HCT116 (cell line): ENCODE data around the gene TMBIM6. TPM values are rescaled to one million over a fixed set of nuclear protein-coding genes. Genes with fewer than 3 reads are reported as not detected.

ENCODE experiments used
- ATAC-seq: fragments of 200-7000 bp; cut with Tn5 transposase; 2 replicates; pipeline ENCODE4 v1.9.1; 2020; ENCODE audit warnings: mild to moderate bottlenecking, moderate library complexity
- BruUV-seq: library from RNA; stranded (reverse); fragments of 400-500 nt; replicated peaks from 2 replicates; lab custom pipeline; 2021; lab: Mats Ljungman, UMichigan
- CTCF ChIA-PET: fragments of 300-600 bp; sonication (Branson Sonifier 250); formaldehyde crosslinking; loops from one replicate; lab custom pipeline; 2021; ENCODE audit warnings: antibody characterized with exemption; lab: Charles Lee
- POLR2A ChIA-PET: fragments of 300-600, 350-600 bp; sonication (Branson Sonifier 250); formaldehyde crosslinking; loops from one replicate; lab custom pipeline; 2021; ENCODE audit warnings: antibody characterized with exemption; lab: Charles Lee
- RAD21 ChIA-PET, 2 experiments: fragments of 300-600 bp; sonication (Branson Sonifier 250); formaldehyde crosslinking; loops; one replicate each; lab custom pipeline; 2023; ENCODE audit warnings: low total read pairs in 2 of 2; ENCODE audit not compliant: uncharacterized antibody in 2 of 2, unreplicated experiment in 2 of 2, low non-redundant PET in 1 of 2; lab: Charles Lee
- DNase-seq: peaks from one replicate; pipeline ENCODE4 v3.0.0-alpha.2; 2010; ENCODE audit warnings: low read depth, low spot score
- H2AFZ ChIP-seq: fragments of 200-600 bp; shearing (Covaris generic), sonication (generic); 2 replicates; pipeline ENCODE4 v1.6.1; 2017; ENCODE audit warnings: low read depth, mixed run types, mixed read lengths, antibody characterized with exemption, low read length; ENCODE audit not compliant: poor library complexity, severe bottlenecking
- H3K27ac ChIP-seq: 2 replicates; pipeline ENCODE4 v1.5.1; 2012; ENCODE audit warnings: low read depth, low read length
- H3K27me3 ChIP-seq: fragments of 200-600 bp; sonication (generic); 2 replicates; pipeline ENCODE4 v1.6.1; 2016; ENCODE audit warnings: mixed run types, low read length, mixed read lengths; ENCODE audit not compliant: insufficient read depth
- H3K36me3 ChIP-seq, 2 experiments: fragments of 200-500 bp in 1 of 2; fragments of 200-600 bp in 1 of 2; sonication (Bioruptor generic) in 1 of 2; sonication (generic) in 1 of 2; 2 replicates each; pipeline versions ENCODE4 v1.5.1 to v1.6.1; 2014 to 2016; ENCODE audit warnings: low read length in 2 of 2, inconsistent platforms in 1 of 2, mixed read lengths in 1 of 2, mixed run types in 1 of 2; ENCODE audit not compliant: insufficient read depth in 2 of 2, control insufficient read depth in 1 of 2
- H3K4me1 ChIP-seq, 2 experiments: fragments of 200-600 bp in 1 of 2; sonication (generic) in 1 of 2; 2 replicates each; pipeline versions ENCODE4 v1.5.1 to v1.6.1; 2012 to 2017; ENCODE audit warnings: low read length in 2 of 2, inconsistent platforms in 1 of 2, mild to moderate bottlenecking in 1 of 2, mixed read lengths in 1 of 2, mixed run types in 1 of 2, moderate library complexity in 1 of 2; ENCODE audit not compliant: insufficient read depth in 2 of 2, control insufficient read depth in 1 of 2
- H3K4me2 ChIP-seq: fragments of 200-600 bp; sonication (generic); 2 replicates; pipeline ENCODE4 v1.6.1; 2017; ENCODE audit warnings: mixed run types, low read length, mixed read lengths
- H3K4me3 ChIP-seq, 2 experiments: fragments of 200-600 bp in 1 of 2; sonication (generic) in 1 of 2; replicated peaks in 1 of 2; 2 replicates each; pipeline ENCODE4 v1.5.1; 2011 to 2016; ENCODE audit warnings: low read length in 2 of 2, control low read depth in 1 of 2, low read depth in 1 of 2, mild to moderate bottlenecking in 1 of 2, mixed read lengths in 1 of 2, mixed run types in 1 of 2
- H3K79me2 ChIP-seq: fragments of 200-600 bp; sonication (generic); 2 replicates; pipeline ENCODE4 v1.6.1; 2017; ENCODE audit warnings: mild to moderate bottlenecking, mixed run types, low read length, moderate library complexity, mixed read lengths; ENCODE audit not compliant: insufficient read depth
- H3K9ac ChIP-seq: fragments of 200-600 bp; sonication (generic); 2 replicates; pipeline ENCODE4 v1.6.1; 2016; ENCODE audit warnings: low read length, mixed read lengths
- H3K9me2 ChIP-seq: fragments of 200-600 bp; sonication (generic), shearing (Covaris generic); 2 replicates; pipeline ENCODE4 v1.6.1; 2017; ENCODE audit warnings: mixed run types, mild to moderate bottlenecking, moderate library complexity; ENCODE audit not compliant: insufficient read depth
- H3K9me3 ChIP-seq, 2 experiments: fragments of 200-500 bp in 1 of 2; fragments of 200-600 bp in 1 of 2; sonication (Bioruptor generic) in 1 of 2; sonication (generic) in 1 of 2; 2 replicates each; pipeline ENCODE4 v1.6.1; 2014 to 2017; ENCODE audit warnings: low read length in 2 of 2, mixed read lengths in 2 of 2, inconsistent platforms in 1 of 2, low read depth in 1 of 2, mild to moderate bottlenecking in 1 of 2, mixed run types in 1 of 2, moderate library complexity in 1 of 2; ENCODE audit not compliant: control insufficient read depth in 1 of 2, insufficient read depth in 1 of 2
- H4K20me1 ChIP-seq: fragments of 200-600 bp; sonication (generic), shearing (Covaris generic); 2 replicates; pipeline ENCODE4 v1.6.1; 2017; ENCODE audit warnings: mixed run types, mild to moderate bottlenecking, moderate library complexity; ENCODE audit not compliant: insufficient read depth
- EGR1 ChIP-seq: IDR thresholded peaks from 2 replicates; pipeline ENCODE4 v1.6.1; 2012; ENCODE audit warnings: low read depth
- ELF1 ChIP-seq: IDR thresholded peaks from 2 replicates; pipeline ENCODE4 v1.6.1; 2012; ENCODE audit warnings: low read depth, borderline replicate concordance
- EZH2 ChIP-seq: fragments of 200-600 bp; sonication (generic); IDR thresholded peaks from 2 replicates; pipeline ENCODE4 v1.6.1; 2017; ENCODE audit warnings: antibody characterized with exemption, mixed run types
- FOSL1 ChIP-seq: IDR thresholded peaks from 2 replicates; pipeline ENCODE4 v1.6.1; 2012; ENCODE audit warnings: low read depth
- POLR2A ChIP-seq: IDR thresholded peaks from 2 replicates; pipeline ENCODE4 v1.7.0; 2011; ENCODE audit warnings: borderline replicate concordance; ENCODE audit not compliant: insufficient read depth, insufficient read length; ENCODE audit errors: extremely low read depth
- SIN3A ChIP-seq: IDR thresholded peaks from 2 replicates; pipeline ENCODE4 v1.6.1; 2012; ENCODE audit warnings: low read depth
- SP1 ChIP-seq: IDR thresholded peaks from 2 replicates; pipeline ENCODE4 v1.6.1; 2012; ENCODE audit warnings: low read depth
- TCF7L2 ChIP-seq: IDR thresholded peaks from 2 replicates; pipeline ENCODE4 v1.7.0; 2011; ENCODE audit warnings: borderline replicate concordance, inconsistent platforms; ENCODE audit not compliant: insufficient read depth, insufficient read length; ENCODE audit errors: extremely low read depth
- YY1 ChIP-seq: IDR thresholded peaks from 2 replicates; pipeline ENCODE4 v1.6.1; 2011; ENCODE audit warnings: low read length, low read depth, moderate library complexity, mild to moderate bottlenecking; ENCODE audit not compliant: insufficient replicate concordance; ENCODE audit errors: extremely low read depth
- ZNF274 ChIP-seq: fragments of 200-500 bp; sonication (Bioruptor generic); IDR thresholded peaks from 2 replicates; pipeline ENCODE4 v1.6.1; 2014; ENCODE audit warnings: mild to moderate bottlenecking, low read depth, low read length, inconsistent platforms
- intact Hi-C: fragments of 100-400 bp; cut with micrococcal nuclease; formaldehyde crosslinking; loops from 2 replicates; pipeline ENCODE4 v1.10.0; 2022
- total RNA-seq: library from RNA; stranded (reverse); gene quantifications from one replicate; pipeline ENCODE4 v1.2.1, GENCODE V29; 2021; ENCODE audit not compliant: unreplicated experiment
- TF ChIP-seq, protein P1 (sequence below): IDR thresholded peaks from 2 replicates; pipeline ENCODE4 v1.6.1; 2012; ENCODE audit warnings: low read depth
- TF ChIP-seq, protein P2 (sequence below), 3 experiments: fragments of 200-600 bp in 1 of 3; sonication (generic) in 1 of 3; IDR thresholded peaks in 2 of 3; conservative IDR thresholded peaks in 1 of 3; 2 replicates each; pipeline ENCODE4 v1.5.1; 2012 to 2017; ENCODE audit warnings: low read depth in 2 of 3, low read length in 2 of 3, antibody characterized with exemption in 1 of 3, borderline replicate concordance in 1 of 3, control low read depth in 1 of 3, mild to moderate bottlenecking in 1 of 3, mixed read lengths in 1 of 3, mixed run types in 1 of 3, moderate library complexity in 1 of 3; ENCODE audit not compliant: insufficient read depth in 1 of 3
- TF ChIP-seq, protein P3 (sequence below): IDR thresholded peaks from 2 replicates; pipeline ENCODE4 v1.6.1; 2012

Gene TMBIM6
- total RNA-seq, 1 experiment from 2014 or later, result 510 TPM

DNA sequence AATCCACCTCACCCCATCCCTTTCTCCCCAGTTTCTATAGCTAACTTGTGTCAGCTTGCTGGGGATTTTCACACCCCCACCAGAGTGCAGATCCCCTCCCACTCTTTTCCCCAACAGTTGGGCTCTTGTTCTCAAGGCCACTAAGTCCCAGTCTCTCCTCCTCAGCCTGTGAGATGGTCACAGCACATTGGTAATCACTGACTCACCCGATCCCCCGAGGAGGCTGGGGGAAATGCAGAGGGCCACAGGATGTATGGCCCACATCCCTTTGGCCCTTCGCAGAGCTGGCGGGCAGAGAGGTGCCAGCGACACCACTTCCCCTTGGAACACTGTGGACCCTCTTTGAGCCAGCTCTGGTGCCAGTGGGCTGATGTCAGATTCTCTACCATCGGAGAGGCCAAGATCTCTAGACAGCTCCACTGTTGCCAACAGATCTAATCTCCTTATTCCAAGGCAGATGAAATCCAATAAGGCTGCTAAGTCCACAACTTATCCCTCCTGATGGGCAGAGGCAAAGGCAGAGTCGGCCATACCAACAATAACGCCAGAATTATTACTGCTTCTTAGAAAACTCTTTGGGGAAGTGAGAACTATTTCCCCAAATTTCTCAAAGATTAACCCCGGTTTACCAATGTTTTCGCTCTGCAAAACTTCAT is 35.8 kb upstream of the TMBIM6 start:
- H3K27me3 ChIP-seq, result peaks cover 16% of the 10 kb centered on the region; the same call in 1 of the 2 replicates
- no peaks in the 10 kb centered on the region for H4K20me1 ChIP-seq
- H3K27ac ChIP-seq, result no peak overlapping the region
- no peak overlapping the region for H2AFZ ChIP-seq
- H3K4me2 ChIP-seq, result peak overlapping the region; percentile 81
- DNase-seq (no peak), ATAC-seq (no peak)
- no peaks in the 10 kb centered on the region for H3K9me3 ChIP-seq
- H3K79me2 ChIP-seq, result no peaks in the 10 kb centered on the region
- no peak overlapping the region for H3K4me3 ChIP-seq
- ChIA-PET RAD21 (no interaction called here), CTCF (interaction anchor here (1.4 kb wide), 1 partner anchor 36 kb away, joined by 4 read pairs; the partner anchor contains the start of gene TMBIM6), POLR2A (interaction anchor here (1.0 kb wide), 1 partner anchor 36 kb away, joined by 5 read pairs; the partner anchor contains the start of gene TMBIM6)
- TF ChIP-seq ZNF274, result no peak
- TF ChIP-seq, protein P1, sequence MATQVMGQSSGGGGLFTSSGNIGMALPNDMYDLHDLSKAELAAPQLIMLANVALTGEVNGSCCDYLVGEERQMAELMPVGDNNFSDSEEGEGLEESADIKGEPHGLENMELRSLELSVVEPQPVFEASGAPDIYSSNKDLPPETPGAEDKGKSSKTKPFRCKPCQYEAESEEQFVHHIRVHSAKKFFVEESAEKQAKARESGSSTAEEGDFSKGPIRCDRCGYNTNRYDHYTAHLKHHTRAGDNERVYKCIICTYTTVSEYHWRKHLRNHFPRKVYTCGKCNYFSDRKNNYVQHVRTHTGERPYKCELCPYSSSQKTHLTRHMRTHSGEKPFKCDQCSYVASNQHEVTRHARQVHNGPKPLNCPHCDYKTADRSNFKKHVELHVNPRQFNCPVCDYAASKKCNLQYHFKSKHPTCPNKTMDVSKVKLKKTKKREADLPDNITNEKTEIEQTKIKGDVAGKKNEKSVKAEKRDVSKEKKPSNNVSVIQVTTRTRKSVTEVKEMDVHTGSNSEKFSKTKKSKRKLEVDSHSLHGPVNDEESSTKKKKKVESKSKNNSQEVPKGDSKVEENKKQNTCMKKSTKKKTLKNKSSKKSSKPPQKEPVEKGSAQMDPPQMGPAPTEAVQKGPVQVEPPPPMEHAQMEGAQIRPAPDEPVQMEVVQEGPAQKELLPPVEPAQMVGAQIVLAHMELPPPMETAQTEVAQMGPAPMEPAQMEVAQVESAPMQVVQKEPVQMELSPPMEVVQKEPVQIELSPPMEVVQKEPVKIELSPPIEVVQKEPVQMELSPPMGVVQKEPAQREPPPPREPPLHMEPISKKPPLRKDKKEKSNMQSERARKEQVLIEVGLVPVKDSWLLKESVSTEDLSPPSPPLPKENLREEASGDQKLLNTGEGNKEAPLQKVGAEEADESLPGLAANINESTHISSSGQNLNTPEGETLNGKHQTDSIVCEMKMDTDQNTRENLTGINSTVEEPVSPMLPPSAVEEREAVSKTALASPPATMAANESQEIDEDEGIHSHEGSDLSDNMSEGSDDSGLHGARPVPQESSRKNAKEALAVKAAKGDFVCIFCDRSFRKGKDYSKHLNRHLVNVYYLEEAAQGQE, result no peak
- no peak for TF ChIP-seq TCF7L2
- no peak for TF ChIP-seq YY1
- TF ChIP-seq, protein P2, sequence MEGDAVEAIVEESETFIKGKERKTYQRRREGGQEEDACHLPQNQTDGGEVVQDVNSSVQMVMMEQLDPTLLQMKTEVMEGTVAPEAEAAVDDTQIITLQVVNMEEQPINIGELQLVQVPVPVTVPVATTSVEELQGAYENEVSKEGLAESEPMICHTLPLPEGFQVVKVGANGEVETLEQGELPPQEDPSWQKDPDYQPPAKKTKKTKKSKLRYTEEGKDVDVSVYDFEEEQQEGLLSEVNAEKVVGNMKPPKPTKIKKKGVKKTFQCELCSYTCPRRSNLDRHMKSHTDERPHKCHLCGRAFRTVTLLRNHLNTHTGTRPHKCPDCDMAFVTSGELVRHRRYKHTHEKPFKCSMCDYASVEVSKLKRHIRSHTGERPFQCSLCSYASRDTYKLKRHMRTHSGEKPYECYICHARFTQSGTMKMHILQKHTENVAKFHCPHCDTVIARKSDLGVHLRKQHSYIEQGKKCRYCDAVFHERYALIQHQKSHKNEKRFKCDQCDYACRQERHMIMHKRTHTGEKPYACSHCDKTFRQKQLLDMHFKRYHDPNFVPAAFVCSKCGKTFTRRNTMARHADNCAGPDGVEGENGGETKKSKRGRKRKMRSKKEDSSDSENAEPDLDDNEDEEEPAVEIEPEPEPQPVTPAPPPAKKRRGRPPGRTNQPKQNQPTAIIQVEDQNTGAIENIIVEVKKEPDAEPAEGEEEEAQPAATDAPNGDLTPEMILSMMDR (IDR thresholded peaks at IDR 0.05 in 2 of 3, conservative IDR thresholded peaks at IDR 0.05 in 1 of 3; ENCODE audit: borderline replicate concordance in 1 of 3, insufficient read depth in 1 of 3, low read depth in 2 of 3, low read length in 2 of 3), result no peak
- TF ChIP-seq POLR2A, result no peak
- no peak for TF ChIP-seq ELF1
- no peak for TF ChIP-seq EZH2
- TF ChIP-seq EGR1, result no peak
- TF ChIP-seq FOSL1, result no peak
- TF ChIP-seq SIN3A, result no peak
- TF ChIP-seq, protein P3, sequence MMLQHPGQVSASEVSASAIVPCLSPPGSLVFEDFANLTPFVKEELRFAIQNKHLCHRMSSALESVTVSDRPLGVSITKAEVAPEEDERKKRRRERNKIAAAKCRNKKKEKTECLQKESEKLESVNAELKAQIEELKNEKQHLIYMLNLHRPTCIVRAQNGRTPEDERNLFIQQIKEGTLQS, result no peak
- TF ChIP-seq SP1, result no peak
- no peaks in the 10 kb centered on the region for H3K36me3 ChIP-seq
- peaks cover 0 to 26% of the 10 kb centered on the region in 2 experiments for H3K4me1 ChIP-seq
- H3K9ac ChIP-seq, result no peak overlapping the region
- TSS peak; percentile 69 for BruUV-seq
- intact Hi-C loops, result no loop called here
- no peaks in the 10 kb centered on the region for H3K9me2 ChIP-seq
